GM12874 (cell line): ENCODE data around the gene CFAP157.

Experiments
- TF ChIP-seq, protein P1 (sequence below): IDR thresholded peaks from 2 replicates; pipeline ENCODE4 v1.5.1; 2011; ENCODE audit warnings: low read depth, mild to moderate bottlenecking, control low read depth, low read length, moderate library complexity; ENCODE audit not compliant: insufficient read depth

The CFAP157 gene

DNA sequence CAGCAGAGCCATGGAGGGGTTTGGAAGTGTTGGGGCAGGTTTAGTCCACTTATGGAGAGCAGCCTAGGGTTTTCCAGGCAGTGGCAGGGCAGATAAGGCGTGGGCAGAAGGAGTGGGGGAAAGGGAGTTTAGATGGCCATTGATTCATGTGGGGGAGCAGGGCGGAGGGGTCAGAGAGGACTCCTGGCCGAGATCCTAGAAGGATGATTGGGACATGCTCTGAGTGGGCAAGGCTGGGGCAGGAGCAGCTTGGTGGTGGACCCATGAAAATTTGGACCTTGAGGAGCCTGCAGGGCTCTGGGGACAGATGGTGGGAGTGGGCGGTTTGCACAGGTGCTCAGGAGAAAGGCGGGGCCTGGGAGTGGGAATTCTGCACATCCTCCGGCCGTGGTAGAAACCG lies 46.4 kb downstream of the CFAP157 start:
- TF ChIP-seq, protein P1, sequence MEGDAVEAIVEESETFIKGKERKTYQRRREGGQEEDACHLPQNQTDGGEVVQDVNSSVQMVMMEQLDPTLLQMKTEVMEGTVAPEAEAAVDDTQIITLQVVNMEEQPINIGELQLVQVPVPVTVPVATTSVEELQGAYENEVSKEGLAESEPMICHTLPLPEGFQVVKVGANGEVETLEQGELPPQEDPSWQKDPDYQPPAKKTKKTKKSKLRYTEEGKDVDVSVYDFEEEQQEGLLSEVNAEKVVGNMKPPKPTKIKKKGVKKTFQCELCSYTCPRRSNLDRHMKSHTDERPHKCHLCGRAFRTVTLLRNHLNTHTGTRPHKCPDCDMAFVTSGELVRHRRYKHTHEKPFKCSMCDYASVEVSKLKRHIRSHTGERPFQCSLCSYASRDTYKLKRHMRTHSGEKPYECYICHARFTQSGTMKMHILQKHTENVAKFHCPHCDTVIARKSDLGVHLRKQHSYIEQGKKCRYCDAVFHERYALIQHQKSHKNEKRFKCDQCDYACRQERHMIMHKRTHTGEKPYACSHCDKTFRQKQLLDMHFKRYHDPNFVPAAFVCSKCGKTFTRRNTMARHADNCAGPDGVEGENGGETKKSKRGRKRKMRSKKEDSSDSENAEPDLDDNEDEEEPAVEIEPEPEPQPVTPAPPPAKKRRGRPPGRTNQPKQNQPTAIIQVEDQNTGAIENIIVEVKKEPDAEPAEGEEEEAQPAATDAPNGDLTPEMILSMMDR = no peak

GRCh38 chr9:127753622-127754021 lies 46.8 kb downstream of the CFAP157 start:
- TF ChIP-seq, protein P1 = no peak

DNA sequence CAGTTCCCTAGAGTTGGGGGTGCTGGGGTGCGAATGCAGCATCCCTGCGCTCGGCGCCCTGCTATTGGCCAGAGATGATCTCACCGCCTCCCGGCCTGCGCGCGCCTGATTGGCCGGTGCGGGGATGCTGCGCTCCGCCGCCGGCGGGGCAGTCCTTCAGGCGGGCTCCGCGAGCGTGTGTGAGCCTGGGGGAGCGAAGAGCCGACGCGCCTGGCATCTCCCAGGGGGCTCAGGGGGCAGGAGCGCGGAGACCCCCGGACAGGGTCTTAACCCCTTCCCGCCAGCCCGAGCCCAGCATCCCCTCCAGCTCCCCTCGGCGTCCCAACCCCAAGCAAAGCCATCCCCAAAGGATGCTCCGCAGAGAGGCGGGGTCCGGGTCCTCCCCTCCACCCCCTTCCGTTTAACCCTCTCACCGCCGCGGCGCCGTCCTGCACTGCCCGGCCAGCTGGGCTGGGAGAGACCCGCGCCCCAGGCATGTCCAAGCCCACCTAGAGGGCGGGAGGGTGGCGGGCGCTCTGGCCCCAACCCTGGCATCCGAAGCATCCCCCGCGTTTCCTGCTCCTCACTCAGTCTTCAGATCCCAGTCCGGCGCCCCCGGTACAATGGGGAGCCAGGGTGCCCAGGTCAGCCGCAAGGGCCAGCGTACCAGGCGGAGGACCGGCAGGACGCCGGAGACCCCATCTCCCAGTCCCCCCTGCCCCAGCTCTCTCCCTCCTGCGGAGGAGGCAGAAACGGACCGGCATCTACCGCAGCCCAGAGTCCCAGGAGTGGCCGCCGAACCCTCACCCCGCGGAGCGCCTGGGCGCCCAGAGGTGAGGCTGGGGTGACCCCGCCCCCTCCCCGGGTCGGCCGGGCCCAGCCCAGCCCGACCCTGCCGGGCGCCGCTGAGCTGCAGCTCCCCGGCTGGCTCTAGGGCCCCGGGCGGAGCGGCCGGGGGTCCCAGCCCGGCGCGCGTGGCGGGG lies 47.6 kb downstream of the CFAP157 start:
- TF ChIP-seq, protein P1 = no peak

- TF ChIP-seq, protein P1 = no peak
Measured at GRCh38 chr9:127755061-127756060, 48.6 kb downstream of the CFAP157 start.

DNA sequence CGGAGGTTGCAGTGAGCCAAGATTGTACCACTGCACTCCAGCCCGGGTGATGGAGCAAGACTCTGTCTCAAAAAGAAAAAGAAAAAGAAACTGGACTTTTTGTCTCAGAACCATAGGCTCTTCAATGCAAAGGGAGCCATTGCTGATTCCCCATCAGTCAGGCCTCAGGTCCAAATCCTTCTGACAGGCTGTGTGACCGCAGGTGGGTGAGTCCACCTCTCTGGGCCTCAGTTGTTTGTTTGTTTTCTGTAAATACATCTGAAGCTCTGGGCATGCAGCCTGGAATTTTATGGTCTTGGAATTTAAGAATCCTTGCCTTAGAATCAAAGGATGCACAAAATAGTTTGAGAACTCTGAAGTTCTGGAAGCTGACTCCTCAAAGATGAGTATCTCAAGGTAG lies 49.4 kb downstream of the CFAP157 start:
- TF ChIP-seq, protein P1 = no peak

GRCh38 chr9:127758843-127759242 lies 52.1 kb downstream of the CFAP157 start:
- TF ChIP-seq, protein P1 = no peak

GRCh38 chr9:127761061-127761460 lies 54.3 kb downstream of the CFAP157 start:
- TF ChIP-seq, protein P1 = no peak
